B cell (primary cell): Measurements from ENCODE around the gene SHISA3.

ENCODE experiments used
- EZH2 ChIP-seq: IDR thresholded peaks from 2 replicates; pipeline ENCODE4 v1.6.1; 2012; ENCODE audit warnings: borderline replicate concordance, low read depth, mild to moderate bottlenecking, moderate library complexity, low read length; ENCODE audit not compliant: insufficient read depth, poor library complexity, severe bottlenecking
- TF ChIP-seq, protein P1 (sequence below): fragments of 200-600 bp; IDR thresholded peaks from one replicate; pipeline ENCODE4 v1.8.0; 2022; ENCODE audit warnings: antibody characterized with exemption, mild to moderate bottlenecking

DNA sequence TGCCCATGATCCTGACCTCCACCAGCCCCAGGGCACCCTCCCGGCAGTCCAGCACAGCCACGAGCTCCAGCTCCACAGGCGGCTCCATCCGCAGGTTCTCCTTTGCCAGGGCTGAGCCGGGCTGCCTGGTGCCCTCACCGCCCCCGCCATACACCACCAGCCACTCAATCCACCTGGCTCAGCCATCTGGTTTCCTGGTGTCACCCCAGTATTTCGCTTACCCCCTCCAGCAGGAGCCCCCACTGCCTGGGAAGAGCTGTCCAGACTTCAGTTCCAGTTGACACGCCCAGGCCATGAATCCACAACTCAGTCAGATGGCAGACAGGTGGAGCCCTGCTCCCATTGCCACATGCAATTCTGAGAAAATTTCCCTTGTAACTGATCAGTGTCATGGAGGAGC is 3.9 kb downstream of the SHISA3 start:
- TF ChIP-seq, protein P1, sequence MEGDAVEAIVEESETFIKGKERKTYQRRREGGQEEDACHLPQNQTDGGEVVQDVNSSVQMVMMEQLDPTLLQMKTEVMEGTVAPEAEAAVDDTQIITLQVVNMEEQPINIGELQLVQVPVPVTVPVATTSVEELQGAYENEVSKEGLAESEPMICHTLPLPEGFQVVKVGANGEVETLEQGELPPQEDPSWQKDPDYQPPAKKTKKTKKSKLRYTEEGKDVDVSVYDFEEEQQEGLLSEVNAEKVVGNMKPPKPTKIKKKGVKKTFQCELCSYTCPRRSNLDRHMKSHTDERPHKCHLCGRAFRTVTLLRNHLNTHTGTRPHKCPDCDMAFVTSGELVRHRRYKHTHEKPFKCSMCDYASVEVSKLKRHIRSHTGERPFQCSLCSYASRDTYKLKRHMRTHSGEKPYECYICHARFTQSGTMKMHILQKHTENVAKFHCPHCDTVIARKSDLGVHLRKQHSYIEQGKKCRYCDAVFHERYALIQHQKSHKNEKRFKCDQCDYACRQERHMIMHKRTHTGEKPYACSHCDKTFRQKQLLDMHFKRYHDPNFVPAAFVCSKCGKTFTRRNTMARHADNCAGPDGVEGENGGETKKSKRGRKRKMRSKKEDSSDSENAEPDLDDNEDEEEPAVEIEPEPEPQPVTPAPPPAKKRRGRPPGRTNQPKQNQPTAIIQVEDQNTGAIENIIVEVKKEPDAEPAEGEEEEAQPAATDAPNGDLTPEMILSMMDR = no peak
- TF ChIP-seq EZH2 = no peak
